ENCODE data around the gene APAF1. TPM values are rescaled to one million over a fixed set of nuclear protein-coding genes. Genes with fewer than 3 reads are reported as not detected.

The APAF1 gene
- total RNA-seq, 1 donor from 2014 or later = 34.8 TPM

DNA sequence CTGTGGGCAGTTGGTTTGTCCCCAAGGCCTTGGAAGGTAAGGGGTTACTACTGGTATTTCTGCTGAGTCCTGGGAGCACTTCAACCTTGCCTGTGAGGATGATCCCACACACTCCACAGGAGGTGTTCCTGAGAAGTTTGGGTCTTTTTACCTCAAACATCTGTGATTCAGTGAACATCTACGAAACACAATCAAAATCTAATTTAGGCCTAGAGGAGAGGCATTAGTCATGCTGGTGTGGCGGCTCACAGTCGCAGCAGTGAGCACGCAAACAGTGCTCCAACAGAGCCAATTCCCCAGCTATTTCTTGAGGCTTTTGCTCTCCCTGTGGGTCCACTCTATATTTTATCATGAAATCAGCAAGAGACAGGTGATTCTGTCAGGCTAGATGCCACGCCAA lies 107.6 kb downstream of the APAF1 start:
- DNase-seq (ENCODE audit: low read depth) = peak; percentile 52

DNA sequence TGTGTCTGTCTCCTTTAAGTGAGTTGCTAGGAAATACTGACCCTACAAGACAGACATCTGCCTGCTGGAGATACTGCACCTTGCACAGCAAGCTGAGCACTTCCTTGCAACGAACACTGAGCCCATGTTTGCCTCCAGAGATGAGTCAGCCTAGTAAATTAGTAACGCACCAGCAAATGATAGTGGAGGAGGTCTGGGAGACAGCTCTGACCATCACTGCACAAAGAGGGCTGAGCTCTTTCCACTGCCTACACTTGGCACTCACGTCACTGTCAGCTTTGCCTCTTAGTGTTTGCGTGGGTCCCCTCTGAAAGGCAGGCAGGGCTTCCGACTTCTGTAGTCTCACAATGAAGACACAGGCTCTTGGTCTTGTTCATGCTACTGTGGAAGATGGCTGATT lies 109.0 kb downstream of the APAF1 start:
- DNase-seq (ENCODE audit: low read depth) = peak; percentile 88

DNA sequence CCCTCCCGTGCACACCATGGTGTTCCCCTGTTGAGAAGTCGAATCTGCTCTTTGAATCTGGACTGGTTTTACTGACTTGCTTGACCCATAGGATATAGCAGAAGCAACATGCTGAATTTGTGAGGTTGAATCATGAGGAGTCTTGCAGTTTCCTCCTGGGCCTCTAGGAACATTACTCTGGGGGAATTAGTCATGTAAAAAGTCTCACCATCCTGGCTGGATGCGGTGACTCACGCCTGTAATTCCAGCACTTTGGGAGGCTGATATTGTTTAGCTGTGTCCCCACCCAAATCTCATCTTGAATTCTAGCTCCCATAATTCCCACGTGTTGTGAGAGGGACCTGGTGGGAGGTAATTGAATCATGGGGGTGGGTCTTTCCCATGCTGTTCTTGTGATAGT lies 110.8 kb downstream of the APAF1 start:
- DNase-seq (ENCODE audit: low read depth) = peak; percentile 68

DNA sequence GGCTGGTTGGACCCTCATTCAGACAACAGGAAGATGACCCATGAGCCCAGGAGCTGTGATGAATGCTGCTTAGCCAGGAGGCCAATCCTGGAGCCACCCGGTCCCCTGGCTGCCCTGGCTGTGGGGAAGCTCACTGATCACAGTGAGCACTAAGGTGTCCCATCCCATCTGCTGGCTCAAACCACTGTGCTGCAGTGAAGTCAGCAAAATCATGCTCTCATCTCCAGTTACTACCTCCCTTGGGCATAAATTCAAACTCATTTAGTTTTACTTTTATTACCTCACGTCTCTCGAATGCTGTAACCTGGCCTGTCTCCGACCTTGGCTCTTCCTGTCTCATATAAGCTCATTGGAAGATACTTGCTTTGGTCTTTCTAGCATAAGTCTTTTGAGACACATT lies 112.4 kb downstream of the APAF1 start:
- no peak for DNase-seq (ENCODE audit: low read depth)

DNA sequence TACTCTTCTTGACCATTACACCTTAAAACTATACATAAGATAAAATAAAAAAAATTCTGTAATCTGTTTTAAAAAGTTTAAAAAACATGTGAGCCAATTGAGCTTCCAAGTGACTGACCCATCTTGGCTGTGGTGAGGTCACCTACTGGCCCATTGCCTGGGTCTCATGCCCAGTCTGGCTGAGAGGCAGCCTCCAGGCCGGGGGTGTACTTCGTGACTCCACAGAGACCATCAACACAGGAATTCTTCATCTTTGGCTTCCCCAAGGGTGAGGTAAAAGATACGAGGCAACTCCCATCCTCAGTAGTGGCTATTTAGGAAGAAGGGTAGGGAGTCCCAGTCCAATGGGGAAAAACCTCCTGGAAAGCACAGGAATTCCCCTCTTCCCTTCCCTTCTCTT lies 113.2 kb downstream of the APAF1 start:
- DNase-seq (ENCODE audit: low read depth) = no peak

DNA sequence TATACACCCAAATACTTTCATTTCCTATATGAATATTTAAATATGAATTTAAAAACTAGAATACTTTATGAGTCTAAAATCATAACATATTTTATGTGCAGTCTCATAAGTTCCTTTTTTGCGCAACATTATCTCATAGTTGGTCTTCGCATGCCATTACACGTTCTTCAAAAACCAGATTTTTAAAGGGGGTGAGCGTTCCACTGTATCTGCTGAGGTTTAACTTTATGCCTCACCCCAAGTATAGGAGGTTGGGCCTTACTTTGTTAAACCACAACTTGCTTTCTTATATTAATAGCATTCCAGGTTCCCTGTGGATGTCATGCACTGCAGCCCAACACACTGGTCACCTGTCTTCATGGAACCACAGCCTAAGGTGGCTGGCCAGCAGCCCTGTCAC lies 118.6 kb downstream of the APAF1 start:
- DNase-seq (ENCODE audit: low read depth) = no peak

DNA sequence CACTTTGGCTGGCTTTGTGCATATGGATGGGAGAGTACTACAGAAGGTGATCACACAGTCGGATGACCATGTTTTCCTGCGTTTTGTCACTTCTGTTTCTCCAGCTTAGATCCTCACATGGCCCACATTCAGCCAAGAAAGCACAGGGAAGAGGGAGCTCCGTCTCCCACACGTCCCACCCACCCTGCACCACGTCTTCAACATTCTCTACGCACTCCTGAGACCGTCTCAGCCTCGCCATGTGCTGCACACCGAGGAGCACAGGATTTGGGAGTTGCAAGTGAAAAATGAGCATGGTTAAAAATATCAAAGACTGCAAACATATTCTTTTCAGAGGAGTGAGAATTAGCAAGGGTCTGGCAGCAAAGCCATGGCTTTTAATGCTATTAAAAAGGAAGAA lies 122.2 kb downstream of the APAF1 start:
- no peak for DNase-seq (ENCODE audit: low read depth)

DNA sequence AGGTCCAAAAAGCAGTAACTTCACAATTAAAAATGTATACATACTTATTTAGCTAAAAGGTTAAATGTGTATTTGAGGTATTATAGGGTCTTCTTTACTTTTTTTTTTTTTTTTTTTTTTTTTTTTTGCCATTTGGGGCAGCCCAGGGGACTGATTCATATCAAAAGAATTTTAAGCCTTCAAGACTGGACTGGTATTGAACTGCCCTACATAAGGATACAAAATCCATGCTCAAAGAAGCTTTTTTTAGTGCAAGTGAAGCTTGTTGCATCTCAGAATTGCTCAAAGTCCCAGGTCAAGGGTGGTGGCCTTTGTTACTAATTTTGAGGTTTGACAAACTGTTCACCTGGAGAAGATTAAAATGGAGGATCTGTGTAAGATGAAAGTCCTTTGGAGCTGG lies 124.0 kb downstream of the APAF1 start:
- DNase-seq (ENCODE audit: low read depth) = no peak

DNA sequence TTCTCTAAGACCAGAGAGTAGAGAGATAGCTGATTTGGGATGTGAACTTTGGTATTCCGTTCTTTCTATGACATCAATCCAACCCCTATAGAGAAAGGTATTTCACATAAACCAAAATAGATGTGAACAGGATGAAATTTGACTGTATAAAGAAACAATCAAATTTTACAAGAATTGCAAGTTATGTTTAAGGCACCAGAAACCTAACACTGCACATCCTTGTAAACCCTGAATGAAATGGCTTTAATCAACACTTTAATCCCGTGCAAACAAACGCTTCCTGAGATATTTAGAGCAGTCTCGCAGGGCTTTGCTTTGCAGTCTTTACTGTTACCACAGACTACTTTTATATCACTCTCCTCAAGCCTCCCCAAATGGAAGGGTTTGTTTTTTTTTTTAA lies 125.1 kb downstream of the APAF1 start:
- DNase-seq (ENCODE audit: low read depth) = no peak

DNA sequence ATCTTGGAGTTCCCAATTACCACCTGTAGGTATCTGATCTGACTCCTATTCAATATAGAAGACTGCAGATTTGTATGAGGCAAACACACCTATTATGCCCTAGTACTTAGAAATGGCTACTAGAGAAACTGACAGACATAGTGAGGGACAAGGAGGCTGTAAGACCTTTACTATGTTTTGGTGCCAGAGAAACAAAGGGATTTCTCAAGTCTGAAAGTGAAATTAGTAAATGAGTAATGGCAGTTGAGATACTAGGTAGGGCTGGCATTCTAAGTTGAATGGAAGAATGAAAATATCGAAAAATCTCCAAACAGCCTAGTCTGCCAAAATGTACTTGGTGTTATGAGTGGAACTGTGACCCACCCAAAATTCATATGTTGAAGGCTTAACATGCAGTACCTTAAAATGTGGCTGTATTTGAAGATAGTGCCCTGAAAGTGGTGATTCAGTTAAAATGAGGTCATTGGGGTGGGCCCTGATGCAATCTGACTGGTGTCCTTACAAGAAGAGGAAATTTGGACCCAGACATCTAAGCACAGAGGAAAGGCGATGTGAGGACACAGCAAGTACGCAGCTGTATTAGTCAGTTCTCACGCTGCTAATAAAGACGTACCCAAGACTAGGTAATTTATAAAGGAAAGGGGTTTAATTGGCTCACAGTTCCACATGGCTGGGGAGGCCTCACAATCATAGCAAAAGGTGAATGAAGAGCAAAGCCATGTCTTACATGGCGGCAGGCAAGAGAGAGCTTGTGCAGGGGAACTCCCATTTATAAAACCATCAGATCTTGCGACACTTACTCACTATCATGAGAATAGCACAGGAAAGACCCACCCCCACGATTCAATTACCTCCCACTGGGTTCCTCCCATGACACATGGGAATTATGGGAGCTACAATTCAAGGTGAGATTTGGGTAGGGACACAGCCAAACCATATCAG lies 127.0 kb downstream of the APAF1 start:
- DNase-seq (ENCODE audit: low read depth) = no peak

DNA sequence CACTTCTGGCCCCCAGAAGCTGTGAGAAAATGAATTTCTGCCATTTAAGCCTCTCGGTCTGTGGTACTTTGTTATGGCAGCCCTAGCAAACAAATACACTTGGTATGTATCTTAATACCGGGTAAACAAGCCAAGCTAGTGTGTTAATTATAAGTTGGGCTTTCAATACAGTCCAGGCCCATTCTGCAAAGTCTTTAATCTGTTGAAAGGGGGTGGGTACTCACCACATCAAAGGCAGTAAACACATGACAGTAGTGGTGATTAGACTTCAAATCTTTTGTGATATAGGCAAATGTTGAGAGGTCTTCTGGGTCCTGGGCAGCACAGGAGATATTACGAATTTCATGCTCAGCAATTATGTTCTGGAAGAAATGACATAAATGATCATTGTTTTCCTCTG lies 127.7 kb downstream of the APAF1 start:
- no peak for DNase-seq (ENCODE audit: low read depth)

DNA sequence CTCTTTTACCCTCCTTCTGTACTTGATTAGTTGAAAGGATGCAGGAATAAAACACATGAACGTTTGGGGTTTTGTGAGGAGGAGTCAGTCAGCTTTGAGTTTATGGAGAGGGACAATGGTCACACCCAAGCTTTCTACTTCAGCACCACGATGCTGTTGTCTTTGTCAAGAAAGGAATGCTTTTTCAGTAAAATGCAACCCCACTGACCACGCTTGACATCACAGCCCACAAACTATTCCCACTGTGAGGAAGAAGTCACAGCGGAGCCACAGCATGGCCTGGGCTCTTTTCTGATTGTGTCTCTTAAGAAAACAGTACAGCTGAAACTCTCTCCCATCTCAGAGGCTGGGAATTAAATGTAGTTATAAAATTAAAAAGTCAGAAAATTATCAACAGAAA lies 135.2 kb downstream of the APAF1 start:
- peak; percentile 17 for DNase-seq (ENCODE audit: low read depth)

DNA sequence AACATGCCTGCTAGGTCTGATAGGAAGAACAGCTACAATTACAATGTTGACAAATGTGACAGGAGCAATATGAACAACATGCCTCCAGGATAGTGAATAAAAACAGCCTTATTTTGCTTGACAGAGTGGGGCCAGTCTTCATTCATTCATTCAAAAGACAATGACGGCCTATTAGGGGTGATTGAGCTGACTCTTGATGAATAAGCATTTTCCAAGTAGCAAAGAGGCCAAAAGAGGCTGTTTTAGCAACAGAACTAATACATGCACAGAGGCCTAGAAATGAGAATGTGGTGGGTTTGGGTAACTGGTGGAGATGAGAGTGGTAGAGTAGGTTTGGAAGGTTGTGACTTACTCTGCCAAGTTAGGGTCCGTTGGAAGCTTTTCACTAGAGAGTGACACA lies 138.3 kb downstream of the APAF1 start:
- DNase-seq (ENCODE audit: low read depth) = no peak

Other genes with a start within 250 kb of the APAF1 start
- gene TMPO, start 129.7 kb upstream of the APAF1 start, total RNA-seq = 68.8 and 156 TPM in 2 replicates
- gene SLC25A3, start 51.6 kb upstream of the APAF1 start, total RNA-seq = 746 and 790 TPM in 2 replicates
- 71.4 and 95.3 TPM in 2 replicates for gene IKBIP, start 502 bp upstream of the APAF1 start, total RNA-seq